HT-29 (cell line): ENCODE results near the gene TTC28. TPM values are rescaled to one million over a fixed set of nuclear protein-coding genes. Genes with fewer than 3 reads are reported as not detected.
"Not testable (repeated sequence)": the region's sequence is repeated elsewhere in the genome, so short reads cannot be mapped to it uniquely, and the experiment has no call there.

Experiments used
- DNase-seq: peaks from one replicate; pipeline ENCODE4 v3.0.0-alpha.2; 2015; ENCODE audit warnings: low spot score
- total RNA-seq: library from RNA; depleted of rRNA; stranded (reverse); fragments of >200 nt; shearing (Covaris generic); gene quantifications from 2 replicates; pipeline ENCODE4 v1.2.3, GENCODE V29; 2014

Gene TTC28
- total RNA-seq, 1 experiment from 2014 or later: not detected

- not testable (repeated sequence) for DNase-seq
Measured at GRCh38 chr22:28364105-28364504, 315.5 kb downstream of the TTC28 start.

DNA sequence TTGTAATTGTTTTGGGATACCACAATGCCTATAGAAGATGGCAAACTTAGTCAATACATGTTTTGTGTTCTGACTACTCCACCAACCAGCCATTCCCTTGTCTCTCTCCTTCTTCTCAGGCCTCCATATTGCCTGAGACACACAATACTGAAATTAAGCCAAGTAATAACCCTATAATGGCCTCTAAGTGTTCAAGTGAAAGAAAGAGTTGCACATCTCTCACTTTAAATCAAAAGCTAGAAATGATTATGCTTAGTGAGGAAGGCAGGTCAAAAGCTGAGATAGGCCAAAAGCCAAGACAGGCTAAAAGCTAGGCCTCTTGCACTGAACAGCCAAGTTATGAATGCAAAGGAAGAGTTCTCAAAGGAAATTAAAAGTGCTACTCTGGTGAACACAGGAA, 318.7 kb downstream of the TTC28 start:
- no peak for DNase-seq

DNA sequence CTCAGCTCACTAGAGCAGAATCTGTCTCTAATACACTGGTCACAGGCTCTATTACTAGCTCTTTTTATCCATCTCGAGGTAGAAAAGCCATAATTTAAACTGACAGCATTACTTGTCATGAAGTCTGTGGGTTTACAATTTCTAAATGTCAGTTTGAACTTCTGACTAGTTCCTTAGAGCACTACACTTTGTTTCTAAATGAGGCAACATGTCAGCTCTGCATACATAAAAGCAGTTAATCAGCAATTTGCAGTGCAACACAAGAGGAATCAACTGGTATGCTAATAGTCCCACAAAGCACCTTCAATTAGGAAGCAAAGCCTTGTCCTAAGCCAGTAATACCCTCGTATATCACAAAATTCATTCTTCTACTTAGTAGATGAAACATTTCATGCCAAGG, 321.3 kb downstream of the TTC28 start:
- no peak for DNase-seq

DNA sequence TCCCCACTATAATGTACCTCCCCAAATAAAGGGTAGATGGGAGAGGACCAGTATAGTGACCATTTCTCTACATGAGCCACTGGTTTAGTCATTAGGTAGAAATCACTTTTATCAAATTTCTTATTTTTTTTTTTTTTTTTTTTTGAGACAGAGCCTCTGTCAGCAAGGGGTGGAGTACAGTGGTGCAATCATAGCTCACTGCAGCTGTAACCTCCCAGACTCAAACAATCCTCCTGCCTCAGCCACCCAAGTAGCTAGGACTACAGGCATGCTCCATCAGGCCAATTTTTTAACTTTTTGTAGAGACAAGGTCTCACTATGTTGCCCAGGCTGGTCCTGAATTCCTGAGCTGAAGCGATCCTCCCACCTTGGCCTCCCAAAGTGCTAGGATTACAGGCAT, 322.4 kb downstream of the TTC28 start:
- no peak for DNase-seq

DNA sequence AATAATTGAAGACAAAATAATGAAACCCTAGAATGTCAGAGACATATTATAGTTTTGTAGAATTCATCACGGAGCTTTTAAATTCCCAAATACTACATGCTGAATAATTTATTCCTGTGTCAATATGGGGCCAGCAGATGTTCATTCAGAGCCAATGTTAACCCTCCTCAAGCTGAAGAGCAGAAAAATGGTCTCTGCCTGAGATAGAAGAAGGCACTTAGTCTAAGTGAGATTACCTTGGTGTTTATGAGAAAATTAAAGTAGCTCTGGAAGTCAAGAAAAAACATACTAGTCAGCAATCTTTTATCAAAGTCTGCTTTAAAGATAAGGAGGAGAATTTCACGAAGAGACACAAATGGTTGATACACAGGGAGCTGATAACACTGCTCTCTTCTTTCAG, 328.2 kb downstream of the TTC28 start:
- DNase-seq: no peak

DNA sequence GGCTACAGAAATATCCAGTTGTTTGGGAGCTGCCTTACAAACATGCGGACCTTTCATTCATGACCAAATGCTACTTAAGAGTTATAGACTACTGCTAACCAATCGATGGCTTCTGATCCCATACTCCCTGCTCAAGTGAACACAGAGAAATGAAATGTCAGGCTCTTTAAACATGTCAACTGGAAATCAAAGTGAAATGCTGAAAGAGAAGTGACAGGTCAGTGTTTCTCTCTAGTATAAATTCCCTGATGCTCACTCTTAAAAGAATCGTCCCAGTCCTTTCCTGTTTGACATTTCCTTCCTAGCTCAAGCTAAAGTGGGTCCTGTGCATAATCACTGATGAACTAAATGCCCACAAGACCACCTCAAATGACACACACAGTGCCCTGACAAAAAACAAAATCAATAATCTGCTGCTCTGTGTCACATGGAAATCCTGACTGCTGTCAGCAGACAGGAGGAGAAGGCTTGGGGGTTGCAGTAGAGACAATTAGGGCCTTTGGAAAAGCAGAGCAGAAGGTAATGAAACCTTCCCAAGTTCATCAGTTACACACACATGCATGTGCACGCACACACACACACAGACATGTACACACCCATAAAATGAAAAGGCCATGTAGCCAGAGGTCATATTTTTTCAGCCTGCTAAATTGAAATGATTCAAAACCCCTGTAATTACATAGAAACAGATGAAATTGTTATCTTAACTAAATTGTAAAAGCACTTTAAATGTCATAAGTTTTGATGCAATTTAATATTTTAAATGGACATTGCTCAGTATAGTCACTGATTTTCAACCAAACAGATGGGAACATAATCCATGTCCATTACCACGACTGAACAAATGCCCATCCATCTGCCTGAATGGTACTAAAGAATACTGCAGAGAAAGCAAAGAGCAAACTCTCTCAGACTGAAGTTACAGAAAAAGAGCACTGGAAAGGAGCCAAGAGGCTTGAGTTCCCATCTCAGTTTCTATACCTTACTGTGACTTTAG, 330.7 kb downstream of the TTC28 start:
- no peak for DNase-seq

DNA sequence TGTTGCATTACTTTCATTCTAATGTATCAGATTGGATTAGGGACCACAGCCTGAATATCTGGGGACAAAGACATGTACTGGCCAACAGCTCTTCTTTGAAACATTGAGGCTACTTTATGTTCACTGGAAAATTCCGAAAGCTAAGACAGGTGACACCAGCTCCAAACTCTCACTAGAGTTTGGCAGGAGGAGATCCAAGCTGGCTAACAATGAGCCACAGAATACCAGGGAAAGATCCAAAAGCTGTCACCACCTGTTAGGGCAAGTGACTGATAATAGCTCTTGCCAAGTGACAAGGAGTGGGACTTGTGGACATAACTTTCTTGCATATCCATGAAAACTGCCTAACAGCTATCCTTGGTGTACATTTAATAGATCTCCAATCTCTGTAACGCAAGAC, 333.3 kb downstream of the TTC28 start:
- DNase-seq: no peak

DNA sequence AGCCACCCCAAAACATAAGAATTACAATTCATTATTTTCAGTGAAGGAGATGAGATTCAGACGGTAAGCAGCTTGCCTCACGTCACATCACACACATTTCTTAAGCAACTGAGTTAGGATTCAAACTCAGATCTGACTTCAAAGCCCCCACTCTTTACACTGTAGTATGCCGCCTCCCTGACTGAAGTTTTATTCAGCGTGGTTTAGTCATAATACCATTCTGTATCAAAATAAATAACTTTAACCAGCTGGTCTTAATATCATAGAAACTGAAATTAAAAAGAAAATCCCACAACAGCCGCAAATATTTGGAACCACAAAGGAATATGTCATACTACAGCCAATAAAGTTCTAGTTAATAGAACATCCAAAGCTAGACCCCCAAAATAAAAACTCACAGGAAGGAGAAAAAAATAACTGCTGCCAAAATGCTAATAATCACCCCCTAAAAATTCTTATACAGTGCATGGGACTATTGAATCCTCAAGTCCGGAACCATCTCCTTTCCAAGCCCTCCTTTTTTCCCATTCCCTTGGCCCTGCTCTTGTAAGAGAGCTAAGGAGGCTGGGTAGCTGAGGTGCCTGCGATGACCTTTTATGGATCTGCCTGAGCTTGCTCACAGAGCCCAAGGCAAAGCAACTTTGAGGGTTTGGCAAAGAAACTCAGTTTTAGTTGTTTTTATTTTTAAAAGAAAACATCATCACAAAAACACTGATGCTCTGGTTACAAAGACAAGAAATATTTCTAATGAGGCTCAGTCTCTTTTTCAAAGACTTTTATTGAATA, 334.5 kb downstream of the TTC28 start:
- DNase-seq: no peak

DNA sequence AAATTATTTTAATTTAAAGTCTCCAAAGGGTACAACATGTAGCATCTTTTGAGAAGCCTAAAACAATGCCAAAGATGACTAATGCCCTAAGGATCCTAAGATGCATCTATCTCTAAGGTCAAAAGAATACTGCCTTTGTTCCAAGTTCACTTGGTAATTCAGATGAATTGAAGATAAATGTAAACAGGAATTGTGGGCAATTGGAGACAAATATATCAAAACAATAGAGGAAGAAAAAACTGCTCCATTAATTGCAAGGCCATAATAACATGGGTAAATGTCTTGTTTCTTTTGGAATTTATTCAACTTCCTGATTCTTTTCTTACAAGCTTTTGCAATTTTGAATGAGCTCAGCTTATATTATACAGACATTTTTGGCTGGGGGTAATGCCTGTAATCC, 338.6 kb downstream of the TTC28 start:
- DNase-seq: no peak

- no peak for DNase-seq
Measured at GRCh38 chr22:28333088-28333487, 346.6 kb downstream of the TTC28 start.

DNA sequence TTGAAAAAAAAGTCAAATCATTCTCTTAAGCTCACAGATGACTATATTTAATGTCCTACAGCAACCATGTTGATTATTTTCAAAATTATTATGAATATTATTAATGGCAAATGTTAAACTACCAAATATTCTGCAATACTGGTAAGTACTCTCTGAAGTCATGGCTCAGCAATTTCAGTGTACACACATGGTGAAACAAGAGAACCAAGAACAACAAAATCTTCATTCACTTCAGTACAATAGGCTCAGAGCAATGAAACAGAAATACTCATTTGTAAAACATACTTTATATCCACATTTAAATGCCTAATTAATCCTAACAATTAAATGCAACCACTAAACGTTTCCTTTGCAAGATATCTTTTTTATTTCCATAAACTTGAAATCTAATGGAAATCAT, 347.2 kb downstream of the TTC28 start:
- DNase-seq: no peak

DNA sequence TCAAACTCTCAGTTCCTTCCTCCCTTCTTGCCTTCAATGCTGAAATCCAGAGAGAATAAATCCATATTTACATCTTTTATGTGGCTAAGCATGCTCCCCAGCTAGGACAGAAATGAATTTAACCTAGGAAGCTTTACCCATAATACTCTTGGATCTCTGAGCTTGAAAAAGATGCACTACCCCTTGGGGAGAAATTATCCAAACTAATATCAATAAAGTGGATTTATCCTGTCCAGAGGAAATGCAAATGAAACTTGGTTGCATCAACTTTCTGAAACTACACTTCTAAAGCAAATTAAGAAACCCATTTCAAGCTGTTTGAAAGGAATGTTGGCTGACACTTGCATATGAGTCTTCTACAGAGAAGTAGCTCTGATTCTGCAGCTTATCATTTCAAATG, 347.9 kb downstream of the TTC28 start:
- DNase-seq: no peak

- DNase-seq: no peak
Measured at GRCh38 chr22:28329186-28330073, 350.2 kb downstream of the TTC28 start.

GRCh38 chr22:28328756-28329155, 350.9 kb downstream of the TTC28 start:
- no peak for DNase-seq

GRCh38 chr22:28316014-28316413, 363.6 kb downstream of the TTC28 start:
- no peak for DNase-seq

- DNase-seq: no peak
Measured at GRCh38 chr22:28314959-28315358, 364.7 kb downstream of the TTC28 start.

DNA sequence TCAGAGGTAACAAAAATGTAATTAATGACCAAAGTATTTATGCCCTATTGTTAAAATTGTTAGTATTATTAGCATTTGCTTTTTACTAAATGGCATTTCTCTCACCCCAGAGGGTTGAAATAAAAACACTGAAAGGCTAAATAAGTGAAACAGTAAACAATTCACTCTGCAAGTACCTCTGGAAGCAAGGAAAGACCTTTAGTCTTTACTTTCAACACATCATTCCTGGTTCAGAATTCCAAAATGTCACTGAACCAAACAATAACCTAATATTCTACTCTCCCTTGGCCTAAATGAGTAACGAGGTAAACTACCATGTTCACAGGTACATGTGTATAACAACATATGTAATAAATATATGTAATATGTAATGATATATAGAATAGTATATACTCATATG, 369.3 kb downstream of the TTC28 start:
- DNase-seq: no peak

DNA sequence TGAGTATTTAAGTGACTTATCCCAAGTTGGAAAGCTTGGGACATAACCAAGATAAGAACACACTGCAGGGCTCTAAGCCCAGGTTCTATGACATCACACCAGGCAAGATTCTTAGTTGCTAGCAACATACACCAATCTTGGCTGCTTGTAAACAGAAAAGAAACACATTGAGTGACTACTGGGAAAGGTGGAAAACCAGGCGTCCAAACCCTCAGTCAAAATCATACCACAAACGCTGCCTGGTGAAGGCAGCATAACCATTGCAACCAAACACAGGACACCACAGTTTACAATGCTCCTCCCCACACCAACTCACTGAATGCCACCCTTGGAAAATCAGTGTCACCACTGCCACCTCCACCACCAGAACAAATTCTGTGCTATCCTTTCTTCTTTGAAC, 379.9 kb downstream of the TTC28 start:
- no peak for DNase-seq

DNA sequence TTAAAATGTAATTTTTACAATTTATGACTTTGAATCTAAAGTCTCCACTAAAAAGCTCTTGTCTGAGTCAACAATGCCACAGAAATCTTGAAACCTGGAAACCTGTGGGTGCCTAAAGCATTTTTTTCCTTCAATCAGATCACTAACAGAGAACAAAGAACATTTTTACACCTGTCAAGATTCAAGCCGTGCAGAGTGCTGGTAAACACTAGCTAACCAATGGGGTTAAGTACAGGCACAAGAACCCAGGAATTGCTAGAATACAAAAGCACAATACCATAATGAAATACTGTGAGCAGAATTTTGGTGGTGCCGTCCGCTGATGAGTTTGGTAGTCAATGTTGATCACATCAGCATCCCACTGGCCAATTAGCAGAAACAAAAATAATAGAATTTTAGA, 380.3 kb downstream of the TTC28 start:
- DNase-seq: no peak

GRCh38 chr22:28297504-28297903, 382.1 kb downstream of the TTC28 start:
- no peak for DNase-seq

- no peak for DNase-seq
Measured at GRCh38 chr22:28296452-28296851, 383.2 kb downstream of the TTC28 start.
